Measurements from ENCODE around the gene GRID1.

DNA sequence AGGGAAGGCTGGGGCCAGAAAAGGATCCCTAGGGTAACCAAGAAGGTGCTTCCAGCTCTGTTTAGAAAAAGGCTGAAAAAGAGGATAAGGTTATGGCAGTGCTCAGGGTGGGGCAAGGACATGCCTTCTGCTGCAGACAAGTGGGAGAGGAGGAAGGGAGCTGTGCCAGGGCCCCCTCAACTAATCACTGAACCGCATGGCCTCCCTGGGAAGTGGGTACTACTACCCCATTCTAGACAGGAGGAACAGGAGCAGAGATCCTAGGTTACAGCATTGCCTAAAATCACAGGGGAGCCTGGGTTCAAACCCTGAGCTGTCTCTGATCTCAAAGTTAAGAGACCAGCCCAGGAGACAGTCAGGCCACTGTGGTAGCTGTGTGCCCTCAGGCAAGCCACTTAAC, 149.7 kb downstream of the GRID1 start:
- TF ChIP-seq RAD21 (IDR thresholded peaks at IDR 0.05; ENCODE audit: insufficient read depth, low read depth, low read length) (no peak), HDAC6 (IDR thresholded peaks at IDR 0.05; ENCODE audit: unreplicated experiment) (no peak), HDAC2 (IDR thresholded peaks at IDR 0.05) (no peak)
- TF ChIP-seq, protein P1, sequence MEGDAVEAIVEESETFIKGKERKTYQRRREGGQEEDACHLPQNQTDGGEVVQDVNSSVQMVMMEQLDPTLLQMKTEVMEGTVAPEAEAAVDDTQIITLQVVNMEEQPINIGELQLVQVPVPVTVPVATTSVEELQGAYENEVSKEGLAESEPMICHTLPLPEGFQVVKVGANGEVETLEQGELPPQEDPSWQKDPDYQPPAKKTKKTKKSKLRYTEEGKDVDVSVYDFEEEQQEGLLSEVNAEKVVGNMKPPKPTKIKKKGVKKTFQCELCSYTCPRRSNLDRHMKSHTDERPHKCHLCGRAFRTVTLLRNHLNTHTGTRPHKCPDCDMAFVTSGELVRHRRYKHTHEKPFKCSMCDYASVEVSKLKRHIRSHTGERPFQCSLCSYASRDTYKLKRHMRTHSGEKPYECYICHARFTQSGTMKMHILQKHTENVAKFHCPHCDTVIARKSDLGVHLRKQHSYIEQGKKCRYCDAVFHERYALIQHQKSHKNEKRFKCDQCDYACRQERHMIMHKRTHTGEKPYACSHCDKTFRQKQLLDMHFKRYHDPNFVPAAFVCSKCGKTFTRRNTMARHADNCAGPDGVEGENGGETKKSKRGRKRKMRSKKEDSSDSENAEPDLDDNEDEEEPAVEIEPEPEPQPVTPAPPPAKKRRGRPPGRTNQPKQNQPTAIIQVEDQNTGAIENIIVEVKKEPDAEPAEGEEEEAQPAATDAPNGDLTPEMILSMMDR (IDR thresholded peaks at IDR 0.05 in 2 of 3, conservative IDR thresholded peaks at IDR 0.05 in 1 of 3; ENCODE audit: control insufficient read depth in 2 of 3, extremely low read depth in 1 of 3, insufficient read depth in 1 of 3, low read depth in 3 of 3, low read length in 3 of 3): no peak
